GM18505 (cell line): ENCODE data around the gene LAIR1.
"Not testable (repeated sequence)": the region's sequence is repeated elsewhere in the genome, so short reads cannot be mapped to it uniquely, and the experiment has no call there.

Experiments
- ATAC-seq: cut with Tn5 transposase; IDR thresholded peaks from one replicate; pipeline ENCODE4 v1.9.1; 2021; ENCODE audit not compliant: unreplicated experiment
- POLR2A ChIP-seq: IDR thresholded peaks from 4 replicates; pipeline ENCODE4 v1.6.1; 2011; ENCODE audit warnings: borderline replicate concordance; ENCODE audit not compliant: insufficient read depth, insufficient read length; ENCODE audit errors: extremely low read depth

LAIR1 gene

GRCh38 chr19:54339646-54340358 lies 24.9 kb downstream of the LAIR1 start:
- ATAC-seq, result no peak
- TF ChIP-seq POLR2A, result no peak

- no peak for ATAC-seq
- TF ChIP-seq POLR2A, result no peak
Measured at GRCh38 chr19:54338521-54338920, 26.2 kb downstream of the LAIR1 start.

- no peak for ATAC-seq
- no peak for TF ChIP-seq POLR2A
Measured at GRCh38 chr19:54337858-54338230, 26.9 kb downstream of the LAIR1 start.

- no peak for TF ChIP-seq POLR2A
- ATAC-seq, result no peak
Measured at GRCh38 chr19:54336893-54337857, 27.6 kb downstream of the LAIR1 start.

- ATAC-seq, result no peak
- TF ChIP-seq POLR2A, result no peak
Measured at GRCh38 chr19:54335979-54336892, 28.5 kb downstream of the LAIR1 start.

GRCh38 chr19:54335164-54335563 lies 29.6 kb downstream of the LAIR1 start:
- no peak for ATAC-seq

GRCh38 chr19:54333586-54334298 lies 31.0 kb downstream of the LAIR1 start:
- no peak for ATAC-seq
- no peak for TF ChIP-seq POLR2A

More at GRCh38 chr19:54335164-54335563, 29.6 kb downstream of the LAIR1 start:
- no peak for TF ChIP-seq POLR2A

GRCh38 chr19:54332149-54332548 lies 32.6 kb downstream of the LAIR1 start:
- no peak for ATAC-seq
- no peak for TF ChIP-seq POLR2A

GRCh38 chr19:54331626-54332025 lies 33.1 kb downstream of the LAIR1 start:
- no peak for TF ChIP-seq POLR2A
- ATAC-seq, result no peak

GRCh38 chr19:54329476-54330165 lies 35.1 kb downstream of the LAIR1 start:
- ATAC-seq, result no peak
- TF ChIP-seq POLR2A, result no peak

- not testable (repeated sequence) for ATAC-seq
Measured at GRCh38 chr19:54328781-54329180, 36.0 kb downstream of the LAIR1 start.

- ATAC-seq, result no peak
- TF ChIP-seq POLR2A, result no peak
Measured at GRCh38 chr19:54325631-54326030, 39.1 kb downstream of the LAIR1 start.
